Body of pancreas (tissue), 4 donors: ENCODE measurements around the gene DOCK9. TPM values are rescaled to one million over a fixed set of nuclear protein-coding genes. Genes with fewer than 3 reads are reported as not detected.

ENCODE experiments used
- ATAC-seq: fragments of 150-250 bp; one replicate; pipeline ENCODE4 v1.9.1; 2016
- DNase-seq, 4 donors: peaks; one replicate each; pipeline ENCODE4 v3.0.0-alpha.2; 2019
- H3K27ac ChIP-seq, 4 donors: fragments of 200-600 bp; sonication (generic); 1 replicate in 3 of 4; 2 replicates in 1 of 4; pipeline versions ENCODE4 v1.5.1 to v1.6.1; 2016 to 2019; ENCODE audit warnings: mild to moderate bottlenecking in 1 of 4, mixed read lengths in 1 of 4, moderate library complexity in 1 of 4
- H3K27me3 ChIP-seq, 2 donors: fragments of 200-600 bp; sonication (generic); one replicate each; pipeline ENCODE4 v1.6.0; 2016; ENCODE audit warnings: mild to moderate bottlenecking in 1 of 2
- H3K36me3 ChIP-seq, 2 donors: fragments of 200-600 bp; sonication (generic); replicated peaks in 1 of 2; 2 replicates each; pipeline ENCODE4 v1.5.1; 2016; ENCODE audit warnings: low read depth in 2 of 2; ENCODE audit not compliant: insufficient read depth in 1 of 2
- H3K4me1 ChIP-seq: fragments of 200-600 bp; sonication (generic); one replicate; pipeline ENCODE4 v1.6.0; 2016
- H3K4me3 ChIP-seq, 2 donors: fragments of 200-600 bp; sonication (generic); 1 replicate in 1 of 2; 2 replicates in 1 of 2; pipeline ENCODE4 v1.5.1; 2016 to 2019
- H3K9me3 ChIP-seq, 3 donors: fragments of 200-600 bp; sonication (generic); 1 replicate in 2 of 3; 2 replicates in 1 of 3; pipeline ENCODE4 v1.5.1; 2016
- CTCF ChIP-seq, 7 experiments: fragments of 450-650 bp in 4 of 7; fragments of 200-600 bp in 3 of 7; sonication (generic) in 3 of 7; IDR thresholded peaks; one replicate each; pipeline ENCODE4 v1.5.1; 2016 to 2019; ENCODE audit warnings: antibody characterized with exemption in 7 of 7
- POLR2A ChIP-seq, 3 donors: fragments of 450-650 bp; IDR thresholded peaks; one replicate each; pipeline ENCODE4 v1.6.1; 2016; ENCODE audit warnings: antibody characterized with exemption in 3 of 3, mild to moderate bottlenecking in 2 of 3
- WGBS, 2 donors: methylation state at CpG; one replicate each; pipeline ENCODE4 v1.1.5; 2017; 5-methylcytosine and 5-hydroxymethylcytosine counted together
- intact Hi-C: fragments of 100-400 bp; cut with DNase I; formaldehyde crosslinking; loops from one replicate; pipeline ENCODE4 v1.15.1; 2023
- total RNA-seq, 2 donors: library from RNA; depleted of rRNA; stranded (reverse); fragments of >200 nt; gene quantifications; one replicate each; pipeline ENCODE4 v1.1.0, GENCODE V29; 2016

Gene DOCK9
- total RNA-seq, 2 donors from 2014 or later, result 35.3 to 73.5 TPM

GRCh38 chr13:98986226-98986846 lies 8.5 kb upstream of the DOCK9 start:
- Histone ChIP-seq H3K9me3 (no peaks in the 10 kb centered on the region), H3K27ac (no peak overlapping the region), H3K27me3 (no peaks in the 10 kb centered on the region), H3K4me1 (peaks cover 23% of the 10 kb centered on the region), H3K4me3 (no peak overlapping the region), H3K36me3 (no peaks in the 10 kb centered on the region)
- no peak for TF ChIP-seq CTCF (IDR thresholded peaks at IDR 0.05)
- no peak for TF ChIP-seq POLR2A (IDR thresholded peaks at IDR 0.05)
- 51 to 62% methylated on average over 8 of the region's 8 CpGs for WGBS, 2 donors
- intact Hi-C loops, result no loop called here
- peak in 1 of 4 donors; percentile 23 for DNase-seq
- no peak for ATAC-seq

- no peak for ATAC-seq
- TF ChIP-seq POLR2A (IDR thresholded peaks at IDR 0.05) (no peak), CTCF (IDR thresholded peaks at IDR 0.05) (no peak)
- intact Hi-C loops, result no loop called here
- no peak for DNase-seq
- Histone ChIP-seq H3K9me3 (no peaks in the 10 kb centered on the region), H3K4me3 (no peak overlapping the region), H3K4me1 (peaks cover 23% of the 10 kb centered on the region), H3K27ac (no peak overlapping the region), H3K36me3 (no peaks in the 10 kb centered on the region), H3K27me3 (no peaks in the 10 kb centered on the region)
- whole genome bisulfite sequencing, 2 donors, result 72 to 83% methylated on average over 6 of the region's 6 CpGs
These were observed 7.7 kb upstream of the DOCK9 start for GRCh38 chr13:98985591-98985990.

GRCh38 chr13:98984983-98985382 lies 7.1 kb upstream of the DOCK9 start:
- H3K9me3 ChIP-seq, result no peaks in the 10 kb centered on the region
- no peak overlapping the region for H3K27ac ChIP-seq

GRCh38 chr13:98984118-98984517 lies 6.3 kb upstream of the DOCK9 start:
- DNase-seq (no peak), ATAC-seq (no peak)
- Histone ChIP-seq H3K9me3 (no peaks in the 10 kb centered on the region), H3K36me3 (no peaks in the 10 kb centered on the region), H3K4me1 (peaks cover 23% of the 10 kb centered on the region), H3K4me3 (no peak overlapping the region), H3K27me3 (no peaks in the 10 kb centered on the region), H3K27ac (no peak overlapping the region)
- WGBS, 2 donors, result 56 to 62% methylated on average over 2 of the region's 2 CpGs
- no peak for TF ChIP-seq CTCF (IDR thresholded peaks at IDR 0.05)
- no peak for TF ChIP-seq POLR2A (IDR thresholded peaks at IDR 0.05)
- intact Hi-C loops, result no loop called here

More at GRCh38 chr13:98984983-98985382, 7.1 kb upstream of the DOCK9 start:
- no peaks in the 10 kb centered on the region for H3K27me3 ChIP-seq
- DNase-seq, result no peak
- no peak overlapping the region for H3K4me3 ChIP-seq
- TF ChIP-seq CTCF (IDR thresholded peaks at IDR 0.05) (no peak), POLR2A (IDR thresholded peaks at IDR 0.05) (no peak)
- no peak for ATAC-seq
- WGBS, 2 donors, result 77 to 86% methylated on average over 4 of the region's 4 CpGs
- H3K4me1 ChIP-seq, result peaks cover 23% of the 10 kb centered on the region
- H3K36me3 ChIP-seq, result no peaks in the 10 kb centered on the region
- intact Hi-C loops, result no loop called here

GRCh38 chr13:98983182-98983581 lies 5.3 kb upstream of the DOCK9 start:
- intact Hi-C loops, result no loop called here

More at GRCh38 chr13:98983182-98983581, 5.3 kb upstream of the DOCK9 start:
- Histone ChIP-seq H3K4me1 (peaks cover 22% of the 10 kb centered on the region), H3K27ac (no peak overlapping the region), H3K9me3 (no peaks in the 10 kb centered on the region), H3K36me3 (no peaks in the 10 kb centered on the region), H3K27me3 (no peaks in the 10 kb centered on the region), H3K4me3 (no peak overlapping the region)
- ATAC-seq, result no peak
- 80 to 92% methylated on average over 5 of the region's 5 CpGs for WGBS, 2 donors
- no peak for TF ChIP-seq POLR2A (IDR thresholded peaks at IDR 0.05)
- TF ChIP-seq CTCF (IDR thresholded peaks at IDR 0.05), result no peak
- no peak for DNase-seq
